Keratinocyte (primary cell): ENCODE data around the gene FMNL2. TPM values are rescaled to one million over a fixed set of nuclear protein-coding genes. Genes with fewer than 3 reads are reported as not detected.

Experiments used
- DNase-seq: peaks from one replicate; pipeline ENCODE4 v3.0.0-alpha.2; 2011; ENCODE audit warnings: low read depth, missing footprints, low spot score
- FAIRE-seq: peaks from 2 replicates; lab custom pipeline; 2011; peaks lifted over from hg19 to GRCh38; lab: Jason Lieb, UNC
- H2AFZ ChIP-seq: 2 replicates; pipeline ENCODE4 v1.6.0; 2012; ENCODE audit warnings: low read length, control low read depth, inconsistent platforms; ENCODE audit not compliant: control insufficient read depth
- H3K27ac ChIP-seq: 2 replicates; pipeline ENCODE4 v1.5.1; 2011; ENCODE audit warnings: low read length; ENCODE audit not compliant: control insufficient read depth, insufficient read depth
- H3K27me3 ChIP-seq: 3 replicates; pipeline ENCODE4 v1.6.0; 2011; ENCODE audit warnings: low read length; ENCODE audit not compliant: control insufficient read depth, insufficient read depth; ENCODE audit errors: extremely low read depth
- H3K36me3 ChIP-seq, 2 experiments: 2 replicates in 1 of 2; 3 replicates in 1 of 2; pipeline ENCODE4 v1.5.1; 2011; ENCODE audit warnings: low read length in 2 of 2, mild to moderate bottlenecking in 1 of 2; ENCODE audit not compliant: control insufficient read depth in 2 of 2, insufficient read depth in 2 of 2; ENCODE audit errors: extremely low read depth in 1 of 2
- H3K4me1 ChIP-seq: 3 replicates; pipeline ENCODE4 v1.5.1; 2011; ENCODE audit warnings: low read length; ENCODE audit not compliant: control insufficient read depth, insufficient read depth; ENCODE audit errors: extremely low read depth
- H3K4me2 ChIP-seq: 3 replicates; pipeline ENCODE4 v1.6.0; 2011; ENCODE audit warnings: low read depth, low read length; ENCODE audit not compliant: control insufficient read depth, insufficient read depth; ENCODE audit errors: extremely low read depth
- H3K4me3 ChIP-seq, 3 experiments: fragments of 200-600 bp in 1 of 3; sonication (generic) in 1 of 3; 2 replicates in 2 of 3; 3 replicates in 1 of 3; pipeline ENCODE4 v1.5.1; 2011 to 2016; ENCODE audit warnings: low read length in 3 of 3, mild to moderate bottlenecking in 3 of 3, control low read depth in 2 of 3, inconsistent platforms in 1 of 3, low read depth in 1 of 3, mixed read lengths in 1 of 3, mixed run types in 1 of 3, moderate library complexity in 1 of 3; ENCODE audit not compliant: control insufficient read depth in 2 of 3, insufficient read depth in 2 of 3; ENCODE audit errors: extremely low read depth in 1 of 3
- H3K79me2 ChIP-seq: 2 replicates; pipeline ENCODE4 v1.6.0; 2012; ENCODE audit warnings: low read length; ENCODE audit not compliant: control insufficient read depth, insufficient read depth
- H3K9ac ChIP-seq: 3 replicates; pipeline ENCODE4 v1.6.0; 2011; ENCODE audit warnings: low read length; ENCODE audit not compliant: control insufficient read depth, insufficient read depth; ENCODE audit errors: extremely low read depth
- H3K9me1 ChIP-seq: 3 replicates; pipeline ENCODE4 v1.6.0; 2011; ENCODE audit warnings: low read length; ENCODE audit not compliant: control insufficient read depth, insufficient read depth; ENCODE audit errors: extremely low read depth
- H3K9me3 ChIP-seq: 2 replicates; pipeline ENCODE4 v1.5.1; 2012; ENCODE audit warnings: low read depth, low read length; ENCODE audit not compliant: control insufficient read depth
- H4K20me1 ChIP-seq: 3 replicates; pipeline ENCODE4 v1.6.0; 2011; ENCODE audit warnings: low read length; ENCODE audit not compliant: control insufficient read depth, insufficient read depth; ENCODE audit errors: extremely low read depth
- CTCF ChIP-seq, 3 experiments: IDR thresholded peaks in 1 of 3; conservative IDR thresholded peaks in 1 of 3; optimal IDR thresholded peaks in 1 of 3; 2 replicates in 2 of 3; 3 replicates in 1 of 3; pipeline versions ENCODE3 to v1.5.1; 2011; ENCODE audit warnings: low read length in 3 of 3, mild to moderate bottlenecking in 3 of 3, moderate library complexity in 2 of 3, control low read depth in 1 of 3, inconsistent platforms in 1 of 3; ENCODE audit not compliant: insufficient read depth in 2 of 3; ENCODE audit errors: extremely low read depth in 1 of 3
- EZH2 ChIP-seq: IDR thresholded peaks from one replicate; pipeline ENCODE4 v1.6.1; 2012; ENCODE audit warnings: inconsistent platforms, mild to moderate bottlenecking, low read length, moderate library complexity
- dilution Hi-C: fragments of 300-500 bp; cut with MboI; formaldehyde crosslinking; loops from one replicate; pipeline ENCODE4 v1.7.0; 2020; ENCODE audit warnings: low sequenced_read_pairs; ENCODE audit not compliant: extremely low pct_ligation_motif_present
- polyA plus RNA-seq, 5 experiments: library from polyadenylated mRNA; depleted of rRNA in 3 of 5; stranded (reverse) in 3 of 5; stranded (forward) in 1 of 5; unstranded in 1 of 5; fragments of >200 nt; gene quantifications; 1 replicate in 1 of 5; 2 replicates in 3 of 5; 3 replicates in 1 of 5; pipeline versions ENCODE4 v1.2.1 to v1.2.3, GENCODE V29; 2011 to 2012; ENCODE audit warnings: missing spikeins in 2 of 5, low read depth in 1 of 5, low replicate concordance in 1 of 5

The FMNL2 gene
- polyA plus RNA-seq, 1 donor (not counting 4 experiments of a cell fraction or from before 2014, with no cell fraction given), result 62.7 TPM

- Histone ChIP-seq H3K4me2 (peak overlapping the region; percentile 56), H3K79me2 (peaks cover 27% of the 10 kb centered on the region), H4K20me1 (no peaks in the 10 kb centered on the region), H3K9me3 (no peaks in the 10 kb centered on the region), H3K4me1 (peaks cover 36% of the 10 kb centered on the region), H3K9ac (peak overlapping the region; percentile 59), H3K27ac (peak overlapping the region; percentile 79), H3K27me3 (no peaks in the 10 kb centered on the region), H2AFZ (no peak overlapping the region), H3K4me3 (peak overlapping the region in 1 of 3 experiments; percentile 1), H3K9me1 (peaks cover under 1% of the 10 kb centered on the region), H3K36me3 (peaks cover 13 to 17% of the 10 kb centered on the region in 2 experiments)
- FAIRE-seq (no peak), DNase-seq (no peak)
- dilution Hi-C loops, result no loop called here
- no peak for TF ChIP-seq EZH2
- no peak for TF ChIP-seq CTCF (optimal IDR thresholded peaks at IDR 0.05 in 1 of 3, IDR thresholded peaks at IDR 0.05 in 1 of 3, conservative IDR thresholded peaks at IDR 0.05 in 1 of 3; ENCODE audit: extremely low read depth in 1 of 3, insufficient read depth in 2 of 3, low read length in 3 of 3)
Observed at GRCh38 chr2:152542337-152542994, 207.5 kb downstream of the FMNL2 start.

- Histone ChIP-seq H3K4me3 (no peak overlapping the region), H3K36me3 (peaks cover 16 to 18% of the 10 kb centered on the region in 2 experiments)
Observed at GRCh38 chr2:152542995-152543481, 208.1 kb downstream of the FMNL2 start.

More at GRCh38 chr2:152542995-152543481, 208.1 kb downstream of the FMNL2 start:
- H3K9me3 ChIP-seq, result no peaks in the 10 kb centered on the region
- DNase-seq (peak; percentile 56), FAIRE-seq (peak; percentile 89)
- no peaks in the 10 kb centered on the region for H3K27me3 ChIP-seq
- peak overlapping the region; percentile 56 for H3K4me2 ChIP-seq
- peak overlapping the region; percentile 59 for H3K9ac ChIP-seq
- peak overlapping the region; percentile 79 for H3K27ac ChIP-seq
- H3K4me1 ChIP-seq, result peaks cover 36% of the 10 kb centered on the region
- TF ChIP-seq CTCF (optimal IDR thresholded peaks at IDR 0.05 in 1 of 3, IDR thresholded peaks at IDR 0.05 in 1 of 3, conservative IDR thresholded peaks at IDR 0.05 in 1 of 3; ENCODE audit: extremely low read depth in 1 of 3, insufficient read depth in 2 of 3, low read length in 3 of 3) (no peak), EZH2 (no peak)
- H2AFZ ChIP-seq, result no peak overlapping the region
- no peaks in the 10 kb centered on the region for H4K20me1 ChIP-seq
- H3K9me1 ChIP-seq, result peaks cover 2% of the 10 kb centered on the region
- H3K79me2 ChIP-seq, result peaks cover 30% of the 10 kb centered on the region
- dilution Hi-C loops, result no loop called here
